Adrenal gland (tissue), 12 donors: ENCODE measurements around the gene ITGA6. TPM values are rescaled to one million over a fixed set of nuclear protein-coding genes. Genes with fewer than 3 reads are reported as not detected.

Experiments
- DNase-seq, 7 donors: peaks; one replicate each; pipeline ENCODE4 v3.0.0-alpha.2; 2019 to 2020
- H3K27ac ChIP-seq, 5 donors: fragments of 200-600 bp; sonication (generic) in 4 of 5; 1 replicate in 3 of 5; 2 replicates in 2 of 5; pipeline versions ENCODE4 v1.5.1 to v1.8.0; 2016 to 2020; ENCODE audit warnings: mild to moderate bottlenecking in 1 of 5
- H3K27me3 ChIP-seq: fragments of 200-600 bp; 2 replicates; pipeline ENCODE4 v1.8.0; 2021
- H3K36me3 ChIP-seq, 2 donors: fragments of 200-600 bp; replicated peaks in 1 of 2; 1 replicate in 1 of 2; 2 replicates in 1 of 2; pipeline versions ENCODE4 v1.5.1 to v1.8.0; 2018 to 2022
- H3K4me1 ChIP-seq, 2 donors: fragments of 200-600 bp; replicated peaks in 1 of 2; 1 replicate in 1 of 2; 2 replicates in 1 of 2; pipeline versions ENCODE4 v1.5.1 to v1.8.0; 2018 to 2021
- H3K4me3 ChIP-seq, 4 donors: fragments of 200-600 bp; sonication (generic) in 3 of 4; one replicate each; pipeline ENCODE4 v1.5.1; 2016 to 2018
- H3K9me3 ChIP-seq, 3 donors: fragments of 200-600 bp; sonication (generic) in 1 of 3; replicated peaks in 1 of 3; 1 replicate in 2 of 3; 2 replicates in 1 of 3; pipeline versions ENCODE4 v1.5.1 to v1.8.0; 2016 to 2021
- POLR2A ChIP-seq, 2 donors: fragments of 450-650 bp; IDR thresholded peaks; one replicate each; pipeline ENCODE4 v1.6.1; 2017; ENCODE audit warnings: antibody characterized with exemption in 2 of 2, mild to moderate bottlenecking in 2 of 2, moderate library complexity in 1 of 2
- WGBS, 4 donors: extraction: QIAGEN DNeasy Blood & Tissue Kit in 2 of 4; methylation state at CpG; one replicate each; pipeline versions ENCODE4 v1.1.5 to v1.1.7; 2013 to 2017; 5-methylcytosine and 5-hydroxymethylcytosine counted together
- intact Hi-C, 2 donors: fragments of 100-400 bp; cut with DNase I; formaldehyde crosslinking; loops; one replicate each; pipeline versions ENCODE4 v1.14.1 to v1.15.0; 2022 to 2023
- polyA plus RNA-seq, 3 donors: library from polyadenylated mRNA; stranded (reverse); fragments of 200-250 nt in 2 of 3; fragments of 350-450 nt in 1 of 3; fragmentation: Illumina TruSeq in 1 of 3; extraction: RNeasy Lipid Tissue Mini Kit (QIAGEN cat#74804) in 1 of 3; gene quantifications; one replicate each; pipeline ENCODE4 v1.2.3, GENCODE V29; 2013 to 2014
- total RNA-seq, 9 donors: library from RNA; depleted of rRNA in 4 of 9; stranded (reverse); fragments of >200 nt in 4 of 9; fragments of 120-200 nt in 1 of 9; fragmentation: NEBNext Ultra II Directional in 1 of 9; extraction: Animal tissue kit (Norgen Biotek cat#: 25700) in 1 of 9; gene quantifications; one replicate each; pipeline versions ENCODE4 v1.1.0 to v1.2.4, GENCODE V29; 2013 to 2023
- TF ChIP-seq, protein P1 (sequence below), 6 experiments: fragments of 450-650 bp in 4 of 6; fragments of 200-600 bp in 2 of 6; sonication (generic) in 1 of 6; IDR thresholded peaks; 1 replicate in 5 of 6; 2 replicates in 1 of 6; pipeline versions ENCODE4 v1.5.1 to v1.8.0; 2016 to 2021; ENCODE audit warnings: antibody characterized with exemption in 6 of 6, mild to moderate bottlenecking in 2 of 6, moderate library complexity in 1 of 6
- donor health status: healthy with polysubstance abuse.
- donor health status: Bipolar disorder and iron deficiency.
- donor health status: DM: yes; HTN: yes; CAD: no.
- donor health status: DM: no; HTN: no; CAD: no.
- donor health status: DM: no; HTN: no; CAD: no.
- donor health status: DM: yes; HTN: yes; CAD: no.

Gene ITGA6
- total and polyA plus RNA-seq, 12 donors: 5.1 to 20.3 (median 10.0) TPM

- TF ChIP-seq POLR2A (IDR thresholded peaks at IDR 0.05): no peak
- TF ChIP-seq, protein P1, sequence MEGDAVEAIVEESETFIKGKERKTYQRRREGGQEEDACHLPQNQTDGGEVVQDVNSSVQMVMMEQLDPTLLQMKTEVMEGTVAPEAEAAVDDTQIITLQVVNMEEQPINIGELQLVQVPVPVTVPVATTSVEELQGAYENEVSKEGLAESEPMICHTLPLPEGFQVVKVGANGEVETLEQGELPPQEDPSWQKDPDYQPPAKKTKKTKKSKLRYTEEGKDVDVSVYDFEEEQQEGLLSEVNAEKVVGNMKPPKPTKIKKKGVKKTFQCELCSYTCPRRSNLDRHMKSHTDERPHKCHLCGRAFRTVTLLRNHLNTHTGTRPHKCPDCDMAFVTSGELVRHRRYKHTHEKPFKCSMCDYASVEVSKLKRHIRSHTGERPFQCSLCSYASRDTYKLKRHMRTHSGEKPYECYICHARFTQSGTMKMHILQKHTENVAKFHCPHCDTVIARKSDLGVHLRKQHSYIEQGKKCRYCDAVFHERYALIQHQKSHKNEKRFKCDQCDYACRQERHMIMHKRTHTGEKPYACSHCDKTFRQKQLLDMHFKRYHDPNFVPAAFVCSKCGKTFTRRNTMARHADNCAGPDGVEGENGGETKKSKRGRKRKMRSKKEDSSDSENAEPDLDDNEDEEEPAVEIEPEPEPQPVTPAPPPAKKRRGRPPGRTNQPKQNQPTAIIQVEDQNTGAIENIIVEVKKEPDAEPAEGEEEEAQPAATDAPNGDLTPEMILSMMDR (IDR thresholded peaks at IDR 0.05): peak; percentile 74 to 93 (median 88)
- H3K27ac ChIP-seq: no peak overlapping the region
- H3K9me3 ChIP-seq: no peaks in the 10 kb centered on the region
- H3K4me3 ChIP-seq: peak overlapping the region in 1 of 4 donors; percentile 17
- intact Hi-C loops: no loop called here
- H3K4me1 ChIP-seq: peaks cover 0 to 27% of the 10 kb centered on the region in 2 donors
- H3K27me3 ChIP-seq: no peaks in the 10 kb centered on the region
- no peaks in the 10 kb centered on the region for H3K36me3 ChIP-seq
- WGBS, 4 donors: 32 to 51% (median 38%) methylated on average over 23 to 24 of the region's 24 CpGs
- peak; percentile 66 to 92 (median 77) for DNase-seq
Measured at GRCh38 chr2:172465417-172466334, 38.3 kb downstream of the ITGA6 start.

DNA sequence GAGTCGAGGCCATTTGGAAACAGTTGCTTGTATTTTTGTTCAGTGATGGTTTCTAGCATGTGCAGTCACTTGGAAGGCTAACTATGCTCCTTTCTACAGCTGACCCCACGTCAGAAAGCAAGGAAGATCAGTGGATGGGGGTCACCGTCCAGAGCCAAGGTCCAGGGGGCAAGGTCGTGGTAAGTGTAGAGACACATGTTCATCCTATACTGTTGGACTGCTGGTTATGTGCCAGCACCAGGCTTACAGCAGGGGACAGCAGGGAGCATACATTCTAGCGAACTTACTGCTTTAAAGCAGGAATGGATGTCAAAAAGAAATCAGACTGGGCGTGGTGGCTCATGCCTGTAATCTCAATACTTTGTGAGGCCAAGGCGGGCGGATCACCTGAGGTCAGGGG is 40.0 kb downstream of the ITGA6 start:
- Histone ChIP-seq H3K27me3 (no peaks in the 10 kb centered on the region), H3K36me3 (no peaks in the 10 kb centered on the region), H3K9me3 (no peaks in the 10 kb centered on the region), H3K4me3 (no peak overlapping the region), H3K4me1 (peaks cover 0 to 12% of the 10 kb centered on the region in 2 donors), H3K27ac (no peak overlapping the region)
- DNase-seq: peak in 1 of 7 donors; percentile 17
- intact Hi-C loops: no loop called here
- TF ChIP-seq, protein P1 (IDR thresholded peaks at IDR 0.05): peak in 1 of 6 experiments; percentile 11
- TF ChIP-seq POLR2A (IDR thresholded peaks at IDR 0.05): no peak
- WGBS, 4 donors: 53 to 79% (median 64%) methylated on average over 8 of the region's 8 CpGs

DNA sequence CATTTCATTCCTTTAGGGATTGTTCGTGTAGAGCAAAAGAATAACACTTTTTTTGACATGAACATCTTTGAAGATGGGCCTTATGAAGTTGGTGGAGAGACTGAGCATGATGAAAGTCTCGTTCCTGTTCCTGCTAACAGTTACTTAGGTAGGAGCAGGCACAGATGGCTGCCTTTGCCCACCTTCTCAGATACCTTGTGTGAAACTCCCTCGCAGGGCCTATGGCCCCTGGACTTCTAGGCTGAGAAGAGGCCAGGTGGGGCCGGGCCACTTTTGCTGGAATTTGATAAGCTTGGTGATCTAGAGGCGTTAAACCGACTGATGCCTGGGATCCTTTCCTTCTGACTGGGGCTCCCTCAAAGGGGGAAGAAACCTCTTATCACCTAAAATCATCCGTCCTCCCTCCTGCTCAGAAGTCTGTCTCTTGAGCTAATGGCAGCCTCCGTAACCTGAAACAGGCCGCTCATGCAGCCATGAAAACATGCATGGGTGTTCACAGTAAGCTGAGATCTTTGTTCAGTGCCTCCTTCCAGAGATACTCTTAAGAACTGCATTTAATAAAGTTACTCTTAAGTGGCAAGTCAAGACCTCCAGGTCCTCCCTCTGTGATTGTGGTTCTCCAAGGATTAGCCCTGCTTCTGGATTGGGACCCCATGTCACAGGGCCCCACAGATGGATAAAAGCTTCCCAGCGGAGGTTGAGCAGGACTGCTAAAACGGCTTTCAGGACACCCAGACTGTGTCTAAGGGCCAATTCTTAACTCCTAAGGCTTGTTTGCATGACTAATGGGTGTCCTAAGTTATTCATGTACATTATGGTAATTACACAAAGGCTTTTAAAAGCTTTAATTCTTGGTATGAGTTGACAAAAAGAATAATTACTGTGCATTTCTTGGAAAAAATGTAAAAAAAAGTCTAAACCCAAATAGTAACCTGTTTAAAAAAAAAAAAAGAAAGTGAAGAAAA is 43.9 kb downstream of the ITGA6 start:
- H3K27me3 ChIP-seq: no peaks in the 10 kb centered on the region
- DNase-seq: no peak
- H3K36me3 ChIP-seq: no peaks in the 10 kb centered on the region
- 89 to 95% (median 94%) methylated on average over 11 of the region's 11 CpGs for WGBS, 4 donors
- no peak overlapping the region for H3K27ac ChIP-seq
- H3K9me3 ChIP-seq: no peaks in the 10 kb centered on the region
- no peak overlapping the region for H3K4me3 ChIP-seq
- no peaks in the 10 kb centered on the region for H3K4me1 ChIP-seq
- TF ChIP-seq, protein P1 (IDR thresholded peaks at IDR 0.05): no peak
- TF ChIP-seq POLR2A (IDR thresholded peaks at IDR 0.05): no peak
- intact Hi-C loops: no loop called here
